RPMI8226 (cell line): ENCODE measurements around the gene KANSL1.

ENCODE experiments used
- DNase-seq: peaks from one replicate; pipeline ENCODE4 v3.0.0-alpha.2; 2015

The KANSL1 gene

GRCh38 chr17:46139432-46140210 is 53.6 kb downstream of the KANSL1 start:
- no peak for DNase-seq

- no peak for DNase-seq
Observed at GRCh38 chr17:46138473-46138872, 54.8 kb downstream of the KANSL1 start.

GRCh38 chr17:46136820-46137219 is 56.4 kb downstream of the KANSL1 start:
- no peak for DNase-seq

- DNase-seq, result no peak
Observed at GRCh38 chr17:46135879-46136563, 57.2 kb downstream of the KANSL1 start.

GRCh38 chr17:46135126-46135812 is 58.0 kb downstream of the KANSL1 start:
- DNase-seq, result no peak

- DNase-seq, result no peak
Observed at GRCh38 chr17:46129302-46129701, 63.9 kb downstream of the KANSL1 start.

GRCh38 chr17:46128453-46128852 is 64.8 kb downstream of the KANSL1 start:
- DNase-seq, result no peak

- DNase-seq, result no peak
Observed at GRCh38 chr17:46127524-46127923, 65.7 kb downstream of the KANSL1 start.

GRCh38 chr17:46126840-46127239 is 66.4 kb downstream of the KANSL1 start:
- DNase-seq, result no peak

GRCh38 chr17:46125831-46126230 is 67.4 kb downstream of the KANSL1 start:
- no peak for DNase-seq

GRCh38 chr17:46124695-46125592 is 68.3 kb downstream of the KANSL1 start:
- no peak for DNase-seq

GRCh38 chr17:46123607-46124006 is 69.6 kb downstream of the KANSL1 start:
- no peak for DNase-seq

- no peak for DNase-seq
Observed at GRCh38 chr17:46122486-46122871, 70.8 kb downstream of the KANSL1 start.

GRCh38 chr17:46121841-46122485 is 71.3 kb downstream of the KANSL1 start:
- DNase-seq, result no peak

- no peak for DNase-seq
Observed at GRCh38 chr17:46121165-46121764, 72.0 kb downstream of the KANSL1 start.

- DNase-seq, result no peak
Observed at GRCh38 chr17:46120537-46120936, 72.7 kb downstream of the KANSL1 start.

- no peak for DNase-seq
Observed at GRCh38 chr17:46120078-46120477, 73.2 kb downstream of the KANSL1 start.

GRCh38 chr17:46118964-46119363 is 74.3 kb downstream of the KANSL1 start:
- no peak for DNase-seq

- no peak for DNase-seq
Observed at GRCh38 chr17:46117850-46118696, 75.2 kb downstream of the KANSL1 start.

GRCh38 chr17:46117117-46117516 is 76.1 kb downstream of the KANSL1 start:
- no peak for DNase-seq

GRCh38 chr17:46115699-46116098 is 77.5 kb downstream of the KANSL1 start:
- DNase-seq, result no peak
